ENCODE results near the gene SOX1.

SOX1 gene

GRCh38 chr13:112116187-112116950 lies 49.4 kb downstream of the SOX1 start:
- no peaks in the 10 kb centered on the region for H3K4me1 ChIP-seq
- no peak overlapping the region for H3K4me3 ChIP-seq (ENCODE audit: low read depth, low read length)
- DNase-seq: no peak
- peaks cover 85% of the 10 kb centered on the region for H3K27me3 ChIP-seq
- no peak for TF ChIP-seq CTCF (IDR thresholded peaks at IDR 0.05; ENCODE audit: low read depth, low read length)
- H3K9me3 ChIP-seq: no peaks in the 10 kb centered on the region
- H3K36me3 ChIP-seq: no peaks in the 10 kb centered on the region

GRCh38 chr13:112117258-112117954 lies 50.5 kb downstream of the SOX1 start:
- Histone ChIP-seq H3K4me1 (no peaks in the 10 kb centered on the region), H3K36me3 (no peaks in the 10 kb centered on the region), H3K27me3 (peaks cover 78% of the 10 kb centered on the region), H3K4me3 (ENCODE audit: low read depth, low read length) (no peak overlapping the region), H3K9me3 (no peaks in the 10 kb centered on the region)
- DNase-seq: no peak
- no peak for TF ChIP-seq CTCF (IDR thresholded peaks at IDR 0.05; ENCODE audit: low read depth, low read length)

GRCh38 chr13:112117955-112118302 lies 51.0 kb downstream of the SOX1 start:
- Histone ChIP-seq H3K27me3 (peaks cover 76% of the 10 kb centered on the region), H3K4me1 (no peaks in the 10 kb centered on the region), H3K36me3 (no peaks in the 10 kb centered on the region), H3K9me3 (no peaks in the 10 kb centered on the region), H3K4me3 (ENCODE audit: low read depth, low read length) (no peak overlapping the region)
- no peak for TF ChIP-seq CTCF (IDR thresholded peaks at IDR 0.05; ENCODE audit: low read depth, low read length)
- DNase-seq: no peak

GRCh38 chr13:112118451-112119064 lies 51.6 kb downstream of the SOX1 start:
- H3K36me3 ChIP-seq: no peaks in the 10 kb centered on the region
- no peaks in the 10 kb centered on the region for H3K4me1 ChIP-seq
- TF ChIP-seq CTCF (IDR thresholded peaks at IDR 0.05; ENCODE audit: low read depth, low read length): no peak
- no peak overlapping the region for H3K4me3 ChIP-seq (ENCODE audit: low read depth, low read length)
- DNase-seq: no peak
- peaks cover 70% of the 10 kb centered on the region for H3K27me3 ChIP-seq
- H3K9me3 ChIP-seq: no peaks in the 10 kb centered on the region

GRCh38 chr13:112119192-112120030 lies 52.5 kb downstream of the SOX1 start:
- Histone ChIP-seq H3K9me3 (no peaks in the 10 kb centered on the region), H3K27me3 (peaks cover 68% of the 10 kb centered on the region), H3K4me3 (ENCODE audit: low read depth, low read length) (no peak overlapping the region), H3K36me3 (no peaks in the 10 kb centered on the region), H3K4me1 (no peaks in the 10 kb centered on the region)
- DNase-seq: no peak
- no peak for TF ChIP-seq CTCF (IDR thresholded peaks at IDR 0.05; ENCODE audit: low read depth, low read length)
